BJ (cell line): ENCODE measurements around the gene ZYG11B. TPM values are rescaled to one million over a fixed set of nuclear protein-coding genes. Genes with fewer than 3 reads are reported as not detected.

Experiments
- CTCF ChIA-PET: fragments of 350-600 bp; formaldehyde crosslinking; extraction: SDS; loops from one replicate; lab custom pipeline; 2021; ENCODE audit warnings: antibody characterized with exemption, inconsistent platforms; lab: Yijun Ruan, JAX
- POLR2A ChIA-PET: fragments of 300-600 bp; sonication (Branson Sonifier 250); formaldehyde crosslinking; extraction: SDS; loops from one replicate; lab custom pipeline; 2021; ENCODE audit warnings: antibody characterized with exemption; lab: Charles Lee
- DNase-seq: peaks from one replicate; pipeline ENCODE4 v3.0.0-alpha.2; 2011; ENCODE audit warnings: low read depth
- H3K27me3 ChIP-seq: 2 replicates; pipeline ENCODE4 v1.6.0; 2011; ENCODE audit warnings: low read length; ENCODE audit not compliant: control insufficient read depth, insufficient read depth
- H3K36me3 ChIP-seq: 2 replicates; pipeline ENCODE4 v1.5.1; 2011; ENCODE audit warnings: low read length; ENCODE audit not compliant: control insufficient read depth, insufficient read depth
- H3K4me3 ChIP-seq: 2 replicates; pipeline ENCODE4 v1.5.1; 2011; ENCODE audit warnings: low read depth, mild to moderate bottlenecking, control low read depth, low read length
- CTCF ChIP-seq: IDR thresholded peaks from 2 replicates; pipeline ENCODE4 v1.5.1; 2011; ENCODE audit warnings: low read depth, mild to moderate bottlenecking, control low read depth, inconsistent platforms, low read length, moderate library complexity; ENCODE audit not compliant: insufficient read depth
- polyA plus RNA-seq: library from polyadenylated mRNA; depleted of rRNA; stranded (reverse); fragments of >200 nt; gene quantifications from 2 replicates; pipeline ENCODE4 v1.2.3, GENCODE V29; 2011

ZYG11B gene
- polyA plus RNA-seq, 1 experiment, result 19.0 TPM

- peak; percentile 23 for DNase-seq
- ChIA-PET CTCF (interaction anchor here (0.8 kb wide), 1 partner anchor 488 kb away, joined by 3 read pairs; no protein-coding TSS in a partner anchor), POLR2A (interaction anchor here (0.5 kb wide), 1 partner anchor 171 kb away, joined by 3 read pairs; no protein-coding TSS in a partner anchor)
- H3K27me3 ChIP-seq, result no peaks in the 10 kb centered on the region
- no peaks in the 10 kb centered on the region for H3K36me3 ChIP-seq
- peak within 1 kb of the TSS; percentile 93 for H3K4me3 ChIP-seq
- no peak for TF ChIP-seq CTCF
Observed at GRCh38 chr1:52697795-52698674, 28.2 kb upstream of the ZYG11B start, which contains the start of gene COA7. TSS of gene COA7 (minus strand) at chr1:52698347. CDS start at chr1:52698326, 21 bp downstream.

GRCh38 chr1:52702886-52703787, 23.1 kb upstream of the ZYG11B start:
- TF ChIP-seq CTCF, result no peak
- Histone ChIP-seq H3K27me3 (no peaks in the 10 kb centered on the region), H3K4me3 (peak overlapping the region; percentile 40), H3K36me3 (no peaks in the 10 kb centered on the region)
- ChIA-PET CTCF (interaction anchor here (0.6 to 1.2 kb wide), 4 partner anchors 10 to 484 kb away, joined by 3 to 4 read pairs (median 4); partner anchors contain the start of genes ORC1 and PRPF38A), POLR2A (interaction anchor here (0.6 to 0.7 kb wide), 2 partner anchors 88 to 198 kb away, joined by 3 read pairs; no protein-coding TSS in a partner anchor)
- peak; percentile 46 for DNase-seq

GRCh38 chr1:52706136-52706670, 20.1 kb upstream of the ZYG11B start:
- DNase-seq, result no peak
- H3K4me3 ChIP-seq, result no peak overlapping the region
- ChIA-PET POLR2A (no interaction called here), CTCF (no interaction called here)
- no peak for TF ChIP-seq CTCF
- no peaks in the 10 kb centered on the region for H3K36me3 ChIP-seq
- H3K27me3 ChIP-seq, result no peaks in the 10 kb centered on the region

GRCh38 chr1:52706941-52707926, 19.0 kb upstream of the ZYG11B start:
- DNase-seq, result no peak
- POLR2A ChIA-PET, result no interaction called here
- CTCF ChIA-PET, result no interaction called here

More at GRCh38 chr1:52706941-52707926, 19.0 kb upstream of the ZYG11B start:
- H3K4me3 ChIP-seq, result no peak overlapping the region
- H3K36me3 ChIP-seq, result no peaks in the 10 kb centered on the region
- H3K27me3 ChIP-seq, result no peaks in the 10 kb centered on the region
- TF ChIP-seq CTCF, result no peak
